ENCODE results near the gene KCNIP3.

Gene KCNIP3

GRCh38 chr2:95344215-95344583 is 47.1 kb downstream of the KCNIP3 start:
- Histone ChIP-seq H3K4me3 (ENCODE audit: low read depth, low read length) (no peak overlapping the region), H3K36me3 (ENCODE audit: insufficient read depth, low read length) (no peaks in the 10 kb centered on the region), H3K27ac (ENCODE audit: low read depth, low read length) (no peak overlapping the region), H3K4me1 (ENCODE audit: control insufficient read depth, insufficient read depth, low read length, unreplicated experiment) (peaks cover 6% of the 10 kb centered on the region), H3K79me2 (ENCODE audit: control insufficient read depth, insufficient read depth, low read length, unreplicated experiment) (no peaks in the 10 kb centered on the region), H3K27me3 (ENCODE audit: insufficient read depth, low read length) (peaks cover 6% of the 10 kb centered on the region; the same call in 1 of the 2 replicates), H2AFZ (ENCODE audit: low read length, unreplicated experiment) (no peak overlapping the region)

- Histone ChIP-seq H3K79me2 (ENCODE audit: control insufficient read depth, insufficient read depth, low read length, unreplicated experiment) (no peaks in the 10 kb centered on the region), H3K27me3 (ENCODE audit: insufficient read depth, low read length) (peaks cover 6% of the 10 kb centered on the region; the same call in 1 of the 2 replicates), H2AFZ (ENCODE audit: low read length, unreplicated experiment) (peak overlapping the region; percentile 17), H3K4me3 (ENCODE audit: low read depth, low read length) (peak overlapping the region; percentile 93), H3K27ac (ENCODE audit: low read depth, low read length) (peak overlapping the region; percentile 79), H3K4me1 (ENCODE audit: control insufficient read depth, insufficient read depth, low read length, unreplicated experiment) (peaks cover 6% of the 10 kb centered on the region), H3K36me3 (ENCODE audit: insufficient read depth, low read length) (no peaks in the 10 kb centered on the region)
Measured at GRCh38 chr2:95344656-95345055, 47.5 kb downstream of the KCNIP3 start.

GRCh38 chr2:95345081-95345562 is 48.0 kb downstream of the KCNIP3 start:
- Histone ChIP-seq H3K36me3 (ENCODE audit: insufficient read depth, low read length) (no peaks in the 10 kb centered on the region), H2AFZ (ENCODE audit: low read length, unreplicated experiment) (peak overlapping the region; percentile 30), H3K27ac (ENCODE audit: low read depth, low read length) (peak overlapping the region; percentile 79), H3K27me3 (ENCODE audit: insufficient read depth, low read length) (peaks cover 6% of the 10 kb centered on the region; the same call in 1 of the 2 replicates), H3K4me3 (ENCODE audit: low read depth, low read length) (peak overlapping the region; percentile 93), H3K79me2 (ENCODE audit: control insufficient read depth, insufficient read depth, low read length, unreplicated experiment) (no peaks in the 10 kb centered on the region), H3K4me1 (ENCODE audit: control insufficient read depth, insufficient read depth, low read length, unreplicated experiment) (peaks cover 6% of the 10 kb centered on the region)

- H2AFZ ChIP-seq (ENCODE audit: low read length, unreplicated experiment), result peak overlapping the region; percentile 95
- H3K27ac ChIP-seq (ENCODE audit: low read depth, low read length), result peak overlapping the region; percentile 79
- peaks cover 5% of the 10 kb centered on the region; the same call in 1 of the 2 replicates for H3K27me3 ChIP-seq (ENCODE audit: insufficient read depth, low read length)
- H3K4me1 ChIP-seq (ENCODE audit: control insufficient read depth, insufficient read depth, low read length, unreplicated experiment), result peaks cover 6% of the 10 kb centered on the region
- no peaks in the 10 kb centered on the region for H3K79me2 ChIP-seq (ENCODE audit: control insufficient read depth, insufficient read depth, low read length, unreplicated experiment)
- H3K4me3 ChIP-seq (ENCODE audit: low read depth, low read length), result peak overlapping the region; percentile 93
- H3K36me3 ChIP-seq (ENCODE audit: insufficient read depth, low read length), result no peaks in the 10 kb centered on the region
Measured at GRCh38 chr2:95345563-95346230, 48.5 kb downstream of the KCNIP3 start.

- H2AFZ ChIP-seq (ENCODE audit: low read length, unreplicated experiment), result peak overlapping the region; percentile 95
- H3K27me3 ChIP-seq (ENCODE audit: insufficient read depth, low read length), result no peaks in the 10 kb centered on the region
- peak overlapping the region; percentile 93 for H3K4me3 ChIP-seq (ENCODE audit: low read depth, low read length)
- H3K27ac ChIP-seq (ENCODE audit: low read depth, low read length), result peak overlapping the region; percentile 79
- H3K79me2 ChIP-seq (ENCODE audit: control insufficient read depth, insufficient read depth, low read length, unreplicated experiment), result no peaks in the 10 kb centered on the region
- peaks cover 6% of the 10 kb centered on the region for H3K4me1 ChIP-seq (ENCODE audit: control insufficient read depth, insufficient read depth, low read length, unreplicated experiment)
- H3K36me3 ChIP-seq (ENCODE audit: insufficient read depth, low read length), result no peaks in the 10 kb centered on the region
Measured at GRCh38 chr2:95346231-95346737, 49.1 kb downstream of the KCNIP3 start.

- H3K79me2 ChIP-seq (ENCODE audit: control insufficient read depth, insufficient read depth, low read length, unreplicated experiment), result no peaks in the 10 kb centered on the region
- no peaks in the 10 kb centered on the region for H3K27me3 ChIP-seq (ENCODE audit: insufficient read depth, low read length)
- H3K4me3 ChIP-seq (ENCODE audit: low read depth, low read length), result peak overlapping the region; percentile 78
Measured at GRCh38 chr2:95346738-95347671, 49.9 kb downstream of the KCNIP3 start.

GRCh38 chr2:95347681-95348608 is 50.8 kb downstream of the KCNIP3 start:
- H3K4me3 ChIP-seq (ENCODE audit: low read depth, low read length), result peak overlapping the region; percentile 78
- H3K4me1 ChIP-seq (ENCODE audit: control insufficient read depth, insufficient read depth, low read length, unreplicated experiment), result peaks cover 6% of the 10 kb centered on the region
- no peaks in the 10 kb centered on the region for H3K36me3 ChIP-seq (ENCODE audit: insufficient read depth, low read length)
- no peak overlapping the region for H3K27ac ChIP-seq (ENCODE audit: low read depth, low read length)
- no peaks in the 10 kb centered on the region for H3K79me2 ChIP-seq (ENCODE audit: control insufficient read depth, insufficient read depth, low read length, unreplicated experiment)
- no peak overlapping the region for H2AFZ ChIP-seq (ENCODE audit: low read length, unreplicated experiment)
- no peaks in the 10 kb centered on the region for H3K27me3 ChIP-seq (ENCODE audit: insufficient read depth, low read length)

More at GRCh38 chr2:95346738-95347671, 49.9 kb downstream of the KCNIP3 start:
- Histone ChIP-seq H3K27ac (ENCODE audit: low read depth, low read length) (no peak overlapping the region), H3K36me3 (ENCODE audit: insufficient read depth, low read length) (no peaks in the 10 kb centered on the region), H3K4me1 (ENCODE audit: control insufficient read depth, insufficient read depth, low read length, unreplicated experiment) (peaks cover 6% of the 10 kb centered on the region), H2AFZ (ENCODE audit: low read length, unreplicated experiment) (peak overlapping the region; percentile 54)

GRCh38 chr2:95348609-95349567 is 51.7 kb downstream of the KCNIP3 start:
- no peaks in the 10 kb centered on the region for H3K27me3 ChIP-seq (ENCODE audit: insufficient read depth, low read length)
- H3K27ac ChIP-seq (ENCODE audit: low read depth, low read length), result no peak overlapping the region
- no peak overlapping the region for H2AFZ ChIP-seq (ENCODE audit: low read length, unreplicated experiment)
- H3K79me2 ChIP-seq (ENCODE audit: control insufficient read depth, insufficient read depth, low read length, unreplicated experiment), result no peaks in the 10 kb centered on the region
- H3K4me3 ChIP-seq (ENCODE audit: low read depth, low read length), result no peak overlapping the region
- H3K36me3 ChIP-seq (ENCODE audit: insufficient read depth, low read length), result no peaks in the 10 kb centered on the region
- H3K4me1 ChIP-seq (ENCODE audit: control insufficient read depth, insufficient read depth, low read length, unreplicated experiment), result peaks cover 6% of the 10 kb centered on the region

- no peaks in the 10 kb centered on the region for H3K79me2 ChIP-seq (ENCODE audit: control insufficient read depth, insufficient read depth, low read length, unreplicated experiment)
- no peaks in the 10 kb centered on the region for H3K27me3 ChIP-seq (ENCODE audit: insufficient read depth, low read length)
- H2AFZ ChIP-seq (ENCODE audit: low read length, unreplicated experiment), result no peak overlapping the region
- no peak overlapping the region for H3K4me3 ChIP-seq (ENCODE audit: low read depth, low read length)
- H3K4me1 ChIP-seq (ENCODE audit: control insufficient read depth, insufficient read depth, low read length, unreplicated experiment), result peaks cover 5% of the 10 kb centered on the region
- H3K27ac ChIP-seq (ENCODE audit: low read depth, low read length), result no peak overlapping the region
- no peaks in the 10 kb centered on the region for H3K36me3 ChIP-seq (ENCODE audit: insufficient read depth, low read length)
Measured at GRCh38 chr2:95349568-95350322, 52.6 kb downstream of the KCNIP3 start.
